WTC11 (cell line): ENCODE results near the gene PDHA2.

Source experiments
- AFF4 ChIP-seq: sonication (generic); formaldehyde crosslinking; IDR thresholded peaks from 2 replicates; pipeline ENCODE4 v1.8.1; 2023; ENCODE audit warnings: mild to moderate bottlenecking, missing genetic modification reagents, borderline replicate concordance
- AR ChIP-seq: fragments of 250-450 bp; sonication (Bioruptor Pico); IDR thresholded peaks from 2 replicates; pipeline ENCODE4 v1.9.0; 2021; ENCODE audit warnings: mild to moderate bottlenecking
- ATF3 ChIP-seq: sonication (generic); formaldehyde crosslinking; conservative IDR thresholded peaks from 2 replicates; pipeline ENCODE4 v1.8.1; 2022; ENCODE audit warnings: mild to moderate bottlenecking, missing genetic modification reagents
- CREB1 ChIP-seq: sonication (generic); formaldehyde crosslinking; IDR thresholded peaks from 2 replicates; pipeline ENCODE4 v1.8.0; 2023; ENCODE audit warnings: mild to moderate bottlenecking, missing genetic modification reagents
- CTCF ChIP-seq: fragments of 200-600 bp; IDR thresholded peaks from 2 replicates; pipeline ENCODE4 v1.8.0; 2022; ENCODE audit warnings: antibody characterized with exemption
- HMGXB4 ChIP-seq: sonication (generic); formaldehyde crosslinking; IDR thresholded peaks from 2 replicates; pipeline ENCODE4 v1.8.1; 2023; ENCODE audit warnings: mild to moderate bottlenecking, moderate library complexity, missing genetic modification reagents
- JUN ChIP-seq: sonication (generic); formaldehyde crosslinking; IDR thresholded peaks from 2 replicates; pipeline ENCODE4 v1.8.0; 2023; ENCODE audit warnings: mild to moderate bottlenecking, missing genetic modification reagents
- MXD4 ChIP-seq: fragments of 250-450 bp; sonication (Bioruptor Pico); IDR thresholded peaks from 2 replicates; pipeline ENCODE4 v1.8.0; 2021; ENCODE audit warnings: mild to moderate bottlenecking, moderate library complexity, borderline replicate concordance
- NFE2L1 ChIP-seq: sonication (generic); formaldehyde crosslinking; IDR thresholded peaks from 2 replicates; pipeline ENCODE4 v1.8.1; 2023; ENCODE audit warnings: missing genetic modification reagents
- SMAD3 ChIP-seq: sonication (generic); formaldehyde crosslinking; IDR thresholded peaks from 2 replicates; pipeline ENCODE4 v1.8.0; 2022; ENCODE audit warnings: missing genetic modification reagents, mild to moderate bottlenecking, borderline replicate concordance
- USF1 ChIP-seq: sonication (generic); formaldehyde crosslinking; IDR thresholded peaks from 2 replicates; pipeline ENCODE4 v1.8.0; 2022; ENCODE audit warnings: mild to moderate bottlenecking, missing genetic modification reagents
- ZNF121 ChIP-seq: sonication (generic); formaldehyde crosslinking; IDR thresholded peaks from 2 replicates; pipeline ENCODE4 v1.8.0; 2023; ENCODE audit warnings: missing genetic modification reagents
- ZNF138 ChIP-seq: sonication (generic); formaldehyde crosslinking; conservative IDR thresholded peaks from 2 replicates; pipeline ENCODE4 v1.8.1; 2022; ENCODE audit warnings: mild to moderate bottlenecking, moderate library complexity, missing genetic modification reagents
- ZSCAN18 ChIP-seq: fragments of 250-450 bp; sonication (Bioruptor Pico); IDR thresholded peaks from 2 replicates; pipeline ENCODE4 v2.1.2; 2022; ENCODE audit warnings: mild to moderate bottlenecking, moderate library complexity

- TF ChIP-seq CTCF (no peak), USF1 (CRISPR knock-in tag) (no peak), AFF4 (CRISPR knock-in tag) (no peak), ZSCAN18 (CRISPR knock-in tag) (no peak), NFE2L1 (CRISPR knock-in tag) (no peak), ZNF121 (no peak), ATF3 (CRISPR knock-in tag) (no peak), CREB1 (CRISPR knock-in tag) (no peak), JUN (CRISPR knock-in tag) (no peak), MXD4 (CRISPR knock-in tag) (no peak), SMAD3 (CRISPR knock-in tag) (no peak), ZNF138 (no peak), HMGXB4 (CRISPR knock-in tag) (no peak), AR (CRISPR knock-in tag) (no peak)
Measured at GRCh38 chr4:95838192-95838591, 1.7 kb upstream of the PDHA2 start.
